ENCODE data around the gene AK9. TPM values are rescaled to one million over a fixed set of nuclear protein-coding genes. Genes with fewer than 3 reads are reported as not detected.

The AK9 gene
- total RNA-seq, 4 donors from 2014 or later = 8.4 to 15.0 (median 10.6) TPM

GRCh38 chr6:109447087-109447486 is 243.9 kb downstream of the AK9 start:
- Histone ChIP-seq H3K27ac (replicated peaks in 1 of 4) (no peak overlapping the region), H3K36me3 (peaks cover 3 to 55% (median 47%) of the 10 kb centered on the region in 4 donors), H3K9me3 (no peaks in the 10 kb centered on the region), H3K27me3 (no peaks in the 10 kb centered on the region), H3K4me3 (no peak overlapping the region), H3K4me1 (peaks cover 1 to 10% (median 5%) of the 10 kb centered on the region in 4 donors)
- DNase-seq (ENCODE audit: extremely low spot score) = no peak
- TF ChIP-seq CTCF (IDR thresholded peaks at IDR 0.05) (no peak), POLR2A (IDR thresholded peaks at IDR 0.05; ENCODE audit: low read depth) (no peak), EP300 (IDR thresholded peaks at IDR 0.05) (no peak), POLR2AphosphoS5 (IDR thresholded peaks at IDR 0.05) (no peak)
- 92% methylated on average over 6 of the region's 10 CpGs for WGBS
- intact Hi-C loops (cut with DNase I) = no loop called here

- Histone ChIP-seq H3K27ac (replicated peaks in 1 of 4) (no peak overlapping the region), H3K36me3 (peaks cover 3 to 50% (median 43%) of the 10 kb centered on the region in 4 donors), H3K4me1 (peaks cover 7 to 16% (median 10%) of the 10 kb centered on the region in 4 donors), H3K4me3 (no peak overlapping the region), H3K27me3 (no peaks in the 10 kb centered on the region), H3K9me3 (no peaks in the 10 kb centered on the region)
- no peak for TF ChIP-seq CTCF (IDR thresholded peaks at IDR 0.05)
- no peak for TF ChIP-seq POLR2A (IDR thresholded peaks at IDR 0.05; ENCODE audit: low read depth)
- no peak for TF ChIP-seq EP300 (IDR thresholded peaks at IDR 0.05)
- no peak for TF ChIP-seq POLR2AphosphoS5 (IDR thresholded peaks at IDR 0.05)
- DNase-seq (ENCODE audit: extremely low spot score) = no peak
- 86% methylated on average over 8 of the region's 8 CpGs for WGBS
- intact Hi-C loops (cut with DNase I) = no loop called here
Observed at GRCh38 chr6:109446541-109446940, 244.5 kb downstream of the AK9 start.

GRCh38 chr6:109446072-109446471 is 244.9 kb downstream of the AK9 start:
- TF ChIP-seq EP300 (IDR thresholded peaks at IDR 0.05) (no peak), POLR2A (IDR thresholded peaks at IDR 0.05; ENCODE audit: low read depth) (no peak), CTCF (IDR thresholded peaks at IDR 0.05) (no peak), POLR2AphosphoS5 (IDR thresholded peaks at IDR 0.05) (no peak)
- H3K4me1 ChIP-seq = peaks cover 9 to 20% (median 15%) of the 10 kb centered on the region in 4 donors
- WGBS = 95% methylated on average over 15 of the region's 15 CpGs
- intact Hi-C loops (cut with DNase I) = no loop called here
- H3K27ac ChIP-seq (replicated peaks in 1 of 4) = no peak overlapping the region
- H3K9me3 ChIP-seq = no peaks in the 10 kb centered on the region
- H3K27me3 ChIP-seq = no peaks in the 10 kb centered on the region
- peaks cover 3 to 47% (median 40%) of the 10 kb centered on the region in 4 donors for H3K36me3 ChIP-seq
- no peak for DNase-seq (ENCODE audit: extremely low spot score)
- H3K4me3 ChIP-seq = no peak overlapping the region

GRCh38 chr6:109445382-109445781 is 245.6 kb downstream of the AK9 start:
- H3K4me1 ChIP-seq = peaks cover 9 to 21% (median 15%) of the 10 kb centered on the region in 4 donors
- H3K4me3 ChIP-seq = no peak overlapping the region
- WGBS = 94% methylated on average over 9 of the region's 9 CpGs
- intact Hi-C loops (cut with DNase I) = no loop called here
- no peak for DNase-seq (ENCODE audit: extremely low spot score)
- H3K36me3 ChIP-seq = peaks cover 3 to 47% (median 40%) of the 10 kb centered on the region in 4 donors
- TF ChIP-seq POLR2AphosphoS5 (IDR thresholded peaks at IDR 0.05) (no peak), EP300 (IDR thresholded peaks at IDR 0.05) (no peak), CTCF (IDR thresholded peaks at IDR 0.05) (no peak), POLR2A (IDR thresholded peaks at IDR 0.05; ENCODE audit: low read depth) (no peak)
- no peaks in the 10 kb centered on the region for H3K9me3 ChIP-seq
- H3K27ac ChIP-seq (replicated peaks in 1 of 4) = no peak overlapping the region
- no peaks in the 10 kb centered on the region for H3K27me3 ChIP-seq

GRCh38 chr6:109443425-109443950 is 247.5 kb downstream of the AK9 start:
- no peaks in the 10 kb centered on the region for H3K27me3 ChIP-seq
- peaks cover 18 to 33% (median 28%) of the 10 kb centered on the region in 4 donors for H3K4me1 ChIP-seq
- H3K36me3 ChIP-seq = peaks cover 3 to 47% (median 40%) of the 10 kb centered on the region in 4 donors
- intact Hi-C loops (cut with DNase I) = loop anchor here (5.0 kb wide), 1 partner anchor 39 kb away; the partner anchor contains the start of gene ZBTB24
- no peak for DNase-seq (ENCODE audit: extremely low spot score)
- no peak overlapping the region for H3K4me3 ChIP-seq
- WGBS = 93% methylated on average over 10 of the region's 10 CpGs
- no peak for TF ChIP-seq CTCF (IDR thresholded peaks at IDR 0.05)
- no peak for TF ChIP-seq EP300 (IDR thresholded peaks at IDR 0.05)
- TF ChIP-seq POLR2A (IDR thresholded peaks at IDR 0.05; ENCODE audit: low read depth) = no peak
- no peak overlapping the region for H3K27ac ChIP-seq (replicated peaks in 1 of 4)
- H3K9me3 ChIP-seq = no peaks in the 10 kb centered on the region
